Gastroesophageal sphincter (tissue), 3 donors: ENCODE measurements around the gene RBL2.

Source experiments
- EP300 ChIP-seq: sonication (generic); formaldehyde crosslinking; IDR thresholded peaks from one replicate; pipeline ENCODE4 v1.6.1; 2017; ENCODE audit warnings: antibody characterized with exemption, mild to moderate bottlenecking
- POLR2A ChIP-seq, 2 donors: fragments of 450-650 bp; IDR thresholded peaks; one replicate each; pipeline ENCODE4 v1.6.1; 2017; ENCODE audit warnings: antibody characterized with exemption in 2 of 2, mild to moderate bottlenecking in 2 of 2, moderate library complexity in 1 of 2
- POLR2AphosphoS5 ChIP-seq: sonication (generic); formaldehyde crosslinking; IDR thresholded peaks from one replicate; pipeline ENCODE4 v1.6.1; 2017; ENCODE audit warnings: antibody characterized with exemption
- TF ChIP-seq, protein P1 (sequence below), 4 experiments: fragments of 200-600 bp in 2 of 4; fragments of 450-650 bp in 2 of 4; sonication (generic) in 1 of 4; IDR thresholded peaks; one replicate each; pipeline ENCODE4 v1.5.1; 2017 to 2019; ENCODE audit warnings: antibody characterized with exemption in 4 of 4, mild to moderate bottlenecking in 2 of 4, moderate library complexity in 2 of 4

DNA sequence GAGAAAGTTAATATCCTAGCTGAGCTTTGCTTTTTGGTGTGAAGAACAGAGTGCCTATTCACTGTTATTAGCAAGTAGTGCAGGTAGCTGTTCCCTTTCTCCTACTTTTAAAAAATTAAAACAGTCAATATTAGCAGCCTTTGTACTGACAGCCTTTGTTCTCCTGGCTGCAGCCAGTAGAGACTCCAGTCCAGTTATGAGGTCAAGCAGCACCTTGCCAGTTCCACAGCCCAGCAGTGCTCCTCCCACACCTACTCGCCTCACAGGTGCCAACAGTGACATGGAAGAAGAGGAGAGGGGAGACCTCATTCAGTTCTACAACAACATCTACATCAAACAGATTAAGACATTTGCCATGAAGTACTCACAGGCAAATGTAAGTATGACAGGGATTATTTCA lies 46.1 kb downstream of the RBL2 start:
- TF ChIP-seq POLR2A (IDR thresholded peaks at IDR 0.05) (no peak), EP300 (no peak), POLR2AphosphoS5 (no peak)
- TF ChIP-seq, protein P1, sequence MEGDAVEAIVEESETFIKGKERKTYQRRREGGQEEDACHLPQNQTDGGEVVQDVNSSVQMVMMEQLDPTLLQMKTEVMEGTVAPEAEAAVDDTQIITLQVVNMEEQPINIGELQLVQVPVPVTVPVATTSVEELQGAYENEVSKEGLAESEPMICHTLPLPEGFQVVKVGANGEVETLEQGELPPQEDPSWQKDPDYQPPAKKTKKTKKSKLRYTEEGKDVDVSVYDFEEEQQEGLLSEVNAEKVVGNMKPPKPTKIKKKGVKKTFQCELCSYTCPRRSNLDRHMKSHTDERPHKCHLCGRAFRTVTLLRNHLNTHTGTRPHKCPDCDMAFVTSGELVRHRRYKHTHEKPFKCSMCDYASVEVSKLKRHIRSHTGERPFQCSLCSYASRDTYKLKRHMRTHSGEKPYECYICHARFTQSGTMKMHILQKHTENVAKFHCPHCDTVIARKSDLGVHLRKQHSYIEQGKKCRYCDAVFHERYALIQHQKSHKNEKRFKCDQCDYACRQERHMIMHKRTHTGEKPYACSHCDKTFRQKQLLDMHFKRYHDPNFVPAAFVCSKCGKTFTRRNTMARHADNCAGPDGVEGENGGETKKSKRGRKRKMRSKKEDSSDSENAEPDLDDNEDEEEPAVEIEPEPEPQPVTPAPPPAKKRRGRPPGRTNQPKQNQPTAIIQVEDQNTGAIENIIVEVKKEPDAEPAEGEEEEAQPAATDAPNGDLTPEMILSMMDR (IDR thresholded peaks at IDR 0.05): no peak
